Activated effector memory CD4-positive, alpha-beta T cell treated with Interleukin-2 at 50 U/mL for 16 hours (primary cell): ENCODE measurements around the gene NCOA1.

Source experiments
- DNase-seq: peaks from one replicate; pipeline ENCODE4 v3.0.0-alpha.2; 2020

NCOA1 gene

DNA sequence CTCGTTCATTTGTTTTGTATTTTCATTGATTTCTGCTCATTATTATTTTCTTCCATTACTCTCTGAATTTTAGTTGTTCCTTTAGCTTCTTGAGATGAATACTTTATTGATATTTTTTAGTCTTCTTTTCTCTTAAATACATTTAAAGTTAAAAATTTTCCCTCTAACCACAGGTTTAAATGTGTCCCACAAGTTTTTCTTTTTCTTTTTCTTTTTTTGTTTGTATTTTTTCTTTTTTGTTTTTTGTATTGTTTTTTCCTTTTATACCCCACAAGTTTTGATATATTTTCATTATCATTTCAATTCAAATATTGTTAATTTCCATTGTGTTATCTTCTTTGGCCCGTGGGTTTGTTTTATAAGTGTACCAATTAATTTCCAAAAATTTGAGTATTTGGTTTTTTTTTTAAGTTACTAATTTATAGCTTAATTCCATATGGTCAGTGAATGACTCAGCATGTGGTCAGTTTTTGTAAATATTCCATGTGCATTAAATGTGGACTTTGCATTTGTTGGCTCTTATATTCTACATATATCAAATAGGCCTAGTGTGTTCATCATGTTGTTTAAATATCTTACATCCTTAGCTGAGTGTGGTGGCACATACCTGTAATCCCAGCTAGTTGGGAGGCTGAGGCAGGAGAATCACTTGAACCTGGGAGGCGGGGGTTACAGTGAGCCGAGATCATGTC, 318.4 kb downstream of the NCOA1 start:
- DNase-seq = no peak

DNA sequence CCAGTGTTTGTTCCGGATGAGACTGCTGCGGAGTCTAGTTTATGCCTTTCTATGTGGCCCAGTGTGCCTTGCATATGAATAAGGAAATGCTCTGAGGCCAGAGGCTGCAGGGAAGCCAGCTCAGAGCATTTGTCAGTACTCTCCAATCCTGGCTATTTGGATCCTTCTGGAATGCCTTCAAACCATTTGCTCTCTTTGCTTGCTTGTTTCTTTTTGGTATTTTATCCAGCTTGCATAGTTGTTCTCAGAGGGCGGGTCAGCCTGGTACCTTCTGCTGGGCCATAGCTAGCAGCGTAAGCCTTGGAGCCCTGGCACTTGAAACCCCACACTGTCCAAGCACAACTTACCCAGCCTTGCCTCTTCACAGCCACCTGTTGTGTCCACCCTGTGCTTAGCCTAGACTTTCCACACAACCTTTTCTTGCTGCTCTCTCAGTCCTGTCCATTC, 322.7 kb downstream of the NCOA1 start:
- no peak for DNase-seq

DNA sequence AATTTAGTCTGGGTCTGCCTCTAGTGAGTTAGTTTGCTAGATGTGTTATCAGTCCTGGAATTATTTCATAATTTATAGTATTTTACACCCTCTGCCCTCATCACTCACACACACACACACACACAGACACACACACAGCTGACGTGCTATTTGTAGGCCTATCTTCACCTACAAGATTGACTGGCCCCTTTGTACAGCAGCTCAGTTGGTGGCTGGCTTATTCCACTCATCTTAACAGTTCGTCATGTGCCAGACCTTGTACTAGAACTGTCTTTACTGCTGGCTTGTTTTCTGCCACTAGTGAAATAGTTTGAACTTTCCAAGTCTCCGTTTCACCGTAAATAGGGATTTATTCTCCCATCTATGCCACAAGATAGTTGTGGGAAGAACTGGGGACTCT, 323.5 kb downstream of the NCOA1 start:
- DNase-seq = no peak

DNA sequence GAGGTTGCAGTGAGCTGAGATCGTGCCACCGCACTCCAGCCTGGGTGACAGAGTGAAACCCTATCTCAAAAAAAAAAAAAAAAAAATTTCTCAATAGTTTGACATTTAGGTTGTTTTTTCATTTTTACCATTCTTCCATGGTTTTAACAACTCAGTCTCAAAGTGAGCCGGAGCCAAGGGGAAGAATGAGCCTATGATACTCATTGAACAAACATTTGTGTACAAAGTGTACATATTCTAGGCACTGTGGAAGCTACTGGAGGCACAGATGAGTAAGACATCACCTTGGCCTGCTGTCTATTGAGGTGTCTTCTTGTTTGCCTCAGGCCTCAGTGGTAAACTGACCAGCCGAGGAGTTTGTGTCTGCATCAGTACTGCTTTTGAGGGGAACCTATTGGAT, 324.1 kb downstream of the NCOA1 start:
- DNase-seq = no peak

DNA sequence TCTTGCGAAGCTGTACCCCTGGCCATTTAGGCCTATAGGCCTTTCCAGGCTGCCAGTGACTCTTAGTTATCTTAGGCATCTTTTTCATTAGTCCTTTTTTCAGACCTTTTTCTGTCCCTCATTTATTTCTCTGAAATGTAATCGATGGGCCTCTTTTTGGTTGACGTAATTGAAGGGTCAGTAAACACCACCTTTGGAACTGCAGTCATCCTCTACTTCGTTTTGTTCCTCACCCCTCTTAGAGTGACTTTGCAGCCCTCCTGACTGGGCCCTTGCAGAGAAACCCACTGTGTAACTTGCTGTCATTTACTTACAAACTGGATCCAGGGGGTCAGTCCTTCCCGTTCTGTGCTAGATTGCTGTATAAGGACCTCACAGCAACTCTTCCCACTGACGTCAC, 325.4 kb downstream of the NCOA1 start:
- no peak for DNase-seq

DNA sequence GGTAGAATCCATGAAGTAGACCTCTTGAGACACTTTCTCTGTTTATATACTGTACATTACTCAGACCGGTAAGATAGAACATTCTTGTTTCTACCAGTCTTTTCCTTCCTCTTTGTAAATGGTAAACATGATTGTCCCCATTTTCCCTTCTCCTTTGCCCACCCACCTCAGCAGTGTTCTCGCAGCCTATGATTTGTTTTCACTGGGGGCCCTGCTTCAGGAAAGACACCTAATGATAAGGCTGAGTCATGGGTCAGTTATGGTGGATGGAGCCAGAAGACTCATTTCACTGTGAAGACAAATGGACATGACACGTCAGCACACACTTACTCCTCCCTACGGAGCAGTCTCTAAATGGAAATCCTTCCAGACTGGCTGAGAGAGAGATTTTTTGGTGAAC, 325.8 kb downstream of the NCOA1 start:
- no peak for DNase-seq

DNA sequence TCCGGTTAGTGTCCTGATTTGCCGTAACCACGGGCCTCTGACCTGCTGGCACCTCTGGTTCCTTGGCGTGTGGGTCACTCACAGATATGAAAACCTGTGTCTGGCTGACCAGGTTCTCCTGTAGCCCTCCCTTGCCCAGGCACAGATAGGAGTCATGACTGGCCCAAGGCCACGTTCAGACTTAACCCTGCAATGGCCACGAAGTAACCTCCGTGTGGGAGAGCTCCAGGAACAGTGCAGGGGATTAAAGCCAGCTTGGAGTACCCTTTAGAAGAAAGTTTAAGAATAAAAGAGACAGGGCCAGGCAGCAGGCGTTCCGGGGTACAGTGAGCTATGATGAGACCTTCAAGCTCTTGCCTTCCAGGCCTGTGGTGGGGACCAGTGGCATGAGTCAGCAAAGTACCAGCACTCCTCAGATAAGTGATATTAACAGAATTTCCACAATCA, 327.7 kb downstream of the NCOA1 start:
- no peak for DNase-seq

DNA sequence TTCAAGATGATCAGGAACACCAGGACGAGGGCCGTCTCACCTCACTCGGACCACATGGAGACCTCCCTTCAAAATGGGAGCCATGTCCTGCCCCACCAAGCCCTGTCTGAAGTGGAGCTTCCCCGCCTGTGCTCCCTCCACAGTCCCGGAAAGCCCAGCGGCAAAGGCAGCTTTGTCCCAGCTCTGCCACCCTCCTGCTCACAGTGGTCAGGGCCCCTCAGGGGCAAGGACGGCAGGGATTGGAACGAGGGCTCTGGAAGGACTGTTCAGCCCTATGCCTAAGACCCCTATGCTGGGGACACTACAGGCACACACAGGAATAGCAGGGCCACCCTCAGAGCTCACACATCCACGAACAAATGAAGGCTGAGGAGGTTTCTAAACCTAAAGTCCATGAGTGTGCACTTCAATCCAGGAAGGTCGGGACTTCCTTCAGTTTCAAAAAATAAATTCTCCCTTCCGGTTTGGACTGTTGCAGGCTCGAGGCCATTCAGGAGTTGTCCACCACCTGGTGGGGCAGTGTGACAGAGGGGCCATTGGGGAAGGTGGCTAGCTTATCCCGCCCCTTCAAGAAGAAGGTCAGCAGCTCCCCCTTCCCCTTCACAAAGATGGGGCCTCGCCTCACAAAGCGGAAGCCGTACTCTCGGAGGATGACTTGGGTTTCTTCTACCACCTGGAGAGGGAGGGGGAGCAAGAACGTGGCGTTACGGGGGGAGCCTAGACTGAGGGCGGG, 328.6 kb downstream of the NCOA1 start:
- no peak for DNase-seq

DNA sequence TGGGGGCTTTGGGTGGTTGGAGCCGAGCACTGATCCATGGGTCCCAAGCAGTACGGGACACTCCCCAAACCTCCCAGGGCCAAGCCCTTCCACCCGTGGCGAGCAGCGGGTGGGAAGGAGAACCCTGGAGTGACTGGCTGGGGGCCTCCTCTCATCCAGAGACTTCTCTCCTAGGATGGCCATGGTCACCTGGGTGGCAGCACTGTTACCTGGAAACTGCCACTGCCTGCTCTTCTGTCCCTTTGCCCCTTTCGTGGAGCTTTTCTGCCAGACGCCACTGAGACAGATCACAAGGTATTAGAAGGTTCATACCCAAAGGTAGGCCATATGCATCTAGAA, 329.1 kb downstream of the NCOA1 start:
- no peak for DNase-seq
